ENCODE data around the gene SLC25A21.

DNA sequence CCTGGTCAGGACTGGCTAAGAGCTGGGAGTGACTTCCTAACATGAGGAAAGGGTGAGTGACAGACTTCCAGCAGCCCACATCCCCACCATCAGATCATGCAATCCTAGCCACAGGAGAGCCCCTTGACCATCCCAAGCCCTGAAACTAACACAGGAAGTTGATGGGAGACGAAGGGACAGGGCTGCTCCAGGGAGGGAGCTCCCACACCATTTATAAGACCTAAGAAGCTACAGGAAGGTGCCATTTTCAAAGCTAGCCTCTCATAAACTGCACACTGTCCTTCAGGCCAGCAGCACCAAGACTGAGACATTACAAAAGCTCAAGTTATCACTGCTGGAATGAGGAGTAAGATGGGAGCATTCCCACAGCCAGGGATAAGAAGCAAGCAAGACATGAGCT lies 19.4 kb downstream of the SLC25A21 start:
- TF ChIP-seq CTCF (IDR thresholded peaks at IDR 0.05; ENCODE audit: low read length): no peak
- TF ChIP-seq EZH2phosphoT487 (IDR thresholded peaks at IDR 0.05; ENCODE audit: low read length): no peak

All from MM.1S (cell line).